ENCODE measurements around the gene MYO7A. TPM values are rescaled to one million over a fixed set of nuclear protein-coding genes. Genes with fewer than 3 reads are reported as not detected.

Gene MYO7A
- total RNA-seq, 1 donor from 2014 or later = 2.2 TPM

- H3K4me1 Mint-ChIP-seq = no peaks in the 10 kb centered on the region
- no peaks in the 10 kb centered on the region for H3K36me3 Mint-ChIP-seq
- TF ChIP-seq CTCF (IDR thresholded peaks at IDR 0.05; ENCODE audit: unreplicated experiment) = peak; percentile 48
- DNase-seq (ENCODE audit: low spot score in 2 of 2, unreplicated experiment in 2 of 2) = no peak
- H3K9me3 Mint-ChIP-seq = no peaks in the 10 kb centered on the region
- no peaks in the 10 kb centered on the region for H3K27me3 Mint-ChIP-seq (ENCODE audit: low read depth)
- H3K4me3 Mint-ChIP-seq = no peak overlapping the region
- no peak overlapping the region for H3K27ac Mint-ChIP-seq
Measured at GRCh38 chr11:77188633-77189491, 60.8 kb downstream of the MYO7A start.

GRCh38 chr11:77189588-77190210 is 61.7 kb downstream of the MYO7A start:
- no peak overlapping the region for H3K4me3 Mint-ChIP-seq
- H3K27me3 Mint-ChIP-seq (ENCODE audit: low read depth) = no peaks in the 10 kb centered on the region
- no peaks in the 10 kb centered on the region for H3K4me1 Mint-ChIP-seq
- no peak for TF ChIP-seq CTCF (IDR thresholded peaks at IDR 0.05; ENCODE audit: unreplicated experiment)
- no peak for DNase-seq (ENCODE audit: low spot score in 2 of 2, unreplicated experiment in 2 of 2)
- H3K9me3 Mint-ChIP-seq = no peaks in the 10 kb centered on the region
- H3K36me3 Mint-ChIP-seq = no peaks in the 10 kb centered on the region
- H3K27ac Mint-ChIP-seq = no peak overlapping the region

GRCh38 chr11:77190331-77191075 is 62.5 kb downstream of the MYO7A start:
- TF ChIP-seq CTCF (IDR thresholded peaks at IDR 0.05; ENCODE audit: unreplicated experiment) = no peak
- Mint-ChIP-seq H3K9me3 (no peaks in the 10 kb centered on the region), H3K27ac (no peak overlapping the region), H3K4me3 (no peak overlapping the region), H3K36me3 (no peaks in the 10 kb centered on the region), H3K27me3 (ENCODE audit: low read depth) (no peaks in the 10 kb centered on the region), H3K4me1 (no peaks in the 10 kb centered on the region)
- no peak for DNase-seq (ENCODE audit: low spot score in 2 of 2, unreplicated experiment in 2 of 2)

GRCh38 chr11:77191429-77191822 is 63.4 kb downstream of the MYO7A start:
- Mint-ChIP-seq H3K36me3 (no peaks in the 10 kb centered on the region), H3K27me3 (ENCODE audit: low read depth) (no peaks in the 10 kb centered on the region), H3K27ac (peak overlapping the region; percentile 69), H3K4me1 (peaks cover 1% of the 10 kb centered on the region), H3K9me3 (no peaks in the 10 kb centered on the region), H3K4me3 (peak overlapping the region; percentile 22)
- TF ChIP-seq CTCF (IDR thresholded peaks at IDR 0.05; ENCODE audit: unreplicated experiment) = no peak
- DNase-seq (ENCODE audit: low spot score in 2 of 2, unreplicated experiment in 2 of 2) = no peak

GRCh38 chr11:77191823-77192495 is 63.9 kb downstream of the MYO7A start:
- TF ChIP-seq CTCF (IDR thresholded peaks at IDR 0.05; ENCODE audit: unreplicated experiment) = peak; percentile 82
- H3K4me1 Mint-ChIP-seq = peaks cover 1% of the 10 kb centered on the region
- DNase-seq (ENCODE audit: low spot score in 2 of 2, unreplicated experiment in 2 of 2) = peak; percentile 75 to 85
- no peaks in the 10 kb centered on the region for H3K36me3 Mint-ChIP-seq
- H3K27me3 Mint-ChIP-seq (ENCODE audit: low read depth) = no peaks in the 10 kb centered on the region
- no peaks in the 10 kb centered on the region for H3K9me3 Mint-ChIP-seq
- peak overlapping the region; percentile 69 for H3K27ac Mint-ChIP-seq
- H3K4me3 Mint-ChIP-seq = no peak overlapping the region

Measured in mesothelial cell of epicardium (in vitro differentiated cells).